SW 1271 (cell line): Measurements from ENCODE around the gene MOCS1.
A peak's percentile ranks its signal among the peaks of the same experiment; 100 is the strongest.

Experiments
- DNase-seq, 2 experiments: peaks; one replicate each; lab custom pipeline; 2025; lab: John Stamatoyannopoulos, UW

The MOCS1 gene

DNA sequence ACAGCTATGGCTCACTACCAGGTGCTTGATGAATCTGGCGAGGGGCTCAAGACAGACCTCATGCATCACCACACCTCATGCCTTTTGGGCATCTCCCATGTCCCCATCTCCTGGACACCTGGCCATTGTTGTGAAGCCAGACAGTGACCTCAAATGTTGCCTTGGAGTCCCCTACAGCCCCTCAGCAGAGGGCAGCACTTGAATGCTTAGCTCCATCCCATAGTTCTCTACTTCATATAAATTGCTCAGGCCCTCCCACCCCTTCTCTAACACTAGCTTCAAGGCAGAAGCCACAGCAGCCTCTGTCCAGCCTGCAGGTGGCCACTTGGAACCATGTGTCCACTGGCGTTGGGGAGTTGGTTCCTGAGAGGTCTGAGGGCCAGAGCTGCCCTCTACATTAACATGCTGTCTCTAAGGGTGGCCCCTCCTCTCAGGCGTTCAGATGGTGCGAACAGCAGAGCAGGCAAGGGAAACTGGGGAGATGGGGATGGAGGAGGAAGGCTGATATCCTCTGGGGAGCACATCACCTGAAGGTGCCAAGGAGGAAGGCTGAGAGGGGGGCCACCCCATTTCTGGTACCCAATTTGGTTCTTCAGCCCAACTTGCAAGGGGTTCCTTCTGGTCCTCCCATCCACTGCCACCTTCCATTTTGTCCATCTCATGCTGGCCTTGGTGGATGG is 31.3 kb downstream of the MOCS1 start:
- DNase-seq, result no peak

DNA sequence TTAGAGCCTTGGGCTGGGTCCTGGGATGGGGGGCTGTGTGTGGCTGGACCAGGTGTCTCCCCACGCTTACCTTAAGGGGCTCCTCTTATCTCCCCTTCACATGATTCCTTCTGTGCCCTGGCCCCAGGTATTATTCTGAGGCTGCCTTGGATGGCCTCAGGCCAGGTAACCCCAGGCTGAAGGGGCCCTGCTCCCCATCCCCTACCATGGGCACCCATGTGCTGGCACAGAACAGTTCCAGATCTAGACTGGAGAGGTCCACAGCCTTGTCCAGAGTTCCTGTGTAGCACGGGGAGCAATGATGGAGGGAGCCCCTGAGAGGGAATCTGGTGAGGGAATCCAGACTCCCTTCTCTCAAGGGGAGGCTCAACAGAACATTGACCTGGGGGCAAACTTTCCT is 32.1 kb downstream of the MOCS1 start:
- no peak for DNase-seq

DNA sequence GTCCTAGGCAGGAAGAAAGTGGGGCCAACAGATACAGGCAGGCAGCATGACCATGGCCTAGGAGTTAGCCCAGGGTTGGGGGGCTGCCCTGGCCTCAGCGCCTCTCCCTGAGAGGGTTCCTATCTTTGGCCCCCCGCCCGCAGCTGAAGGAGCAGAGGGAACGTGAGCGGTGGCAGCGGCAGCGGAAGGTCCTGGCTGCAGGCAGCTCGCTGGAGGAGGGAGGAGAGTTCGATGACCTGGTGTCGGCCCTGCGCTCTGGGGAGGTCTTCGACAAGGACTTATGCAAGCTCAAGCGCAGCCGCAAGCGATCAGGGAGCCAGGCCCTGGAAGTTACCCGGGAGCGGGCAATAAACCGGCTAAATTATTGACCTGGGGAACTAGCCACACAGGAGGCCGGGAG is 32.6 kb downstream of the MOCS1 start:
- DNase-seq, result no peak

DNA sequence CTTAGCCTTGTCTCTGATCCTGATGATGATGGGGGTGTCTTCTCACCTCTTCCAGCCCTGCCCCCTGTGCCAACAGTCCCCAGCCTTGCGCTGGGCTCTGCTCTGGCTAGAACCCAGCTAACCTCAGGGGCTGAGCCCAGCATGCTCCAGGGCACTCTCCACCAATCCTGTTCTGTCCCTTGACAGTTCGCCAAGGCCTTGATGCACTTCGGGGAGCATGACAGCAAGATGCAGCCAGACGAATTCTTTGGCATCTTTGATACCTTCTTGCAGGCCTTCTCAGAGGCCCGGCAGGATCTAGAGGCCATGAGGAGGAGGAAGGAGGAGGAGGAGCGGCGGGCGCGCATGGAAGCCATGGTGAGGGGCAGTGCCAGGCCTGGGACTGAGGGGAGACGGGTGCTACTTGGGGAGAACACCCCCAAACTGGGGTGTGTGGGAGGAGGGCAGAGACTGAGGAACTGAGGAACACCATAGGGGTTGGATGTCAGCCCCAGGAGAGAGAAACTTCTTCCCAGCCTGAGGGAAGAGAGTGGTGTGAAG is 33.1 kb downstream of the MOCS1 start:
- DNase-seq, result no peak

DNA sequence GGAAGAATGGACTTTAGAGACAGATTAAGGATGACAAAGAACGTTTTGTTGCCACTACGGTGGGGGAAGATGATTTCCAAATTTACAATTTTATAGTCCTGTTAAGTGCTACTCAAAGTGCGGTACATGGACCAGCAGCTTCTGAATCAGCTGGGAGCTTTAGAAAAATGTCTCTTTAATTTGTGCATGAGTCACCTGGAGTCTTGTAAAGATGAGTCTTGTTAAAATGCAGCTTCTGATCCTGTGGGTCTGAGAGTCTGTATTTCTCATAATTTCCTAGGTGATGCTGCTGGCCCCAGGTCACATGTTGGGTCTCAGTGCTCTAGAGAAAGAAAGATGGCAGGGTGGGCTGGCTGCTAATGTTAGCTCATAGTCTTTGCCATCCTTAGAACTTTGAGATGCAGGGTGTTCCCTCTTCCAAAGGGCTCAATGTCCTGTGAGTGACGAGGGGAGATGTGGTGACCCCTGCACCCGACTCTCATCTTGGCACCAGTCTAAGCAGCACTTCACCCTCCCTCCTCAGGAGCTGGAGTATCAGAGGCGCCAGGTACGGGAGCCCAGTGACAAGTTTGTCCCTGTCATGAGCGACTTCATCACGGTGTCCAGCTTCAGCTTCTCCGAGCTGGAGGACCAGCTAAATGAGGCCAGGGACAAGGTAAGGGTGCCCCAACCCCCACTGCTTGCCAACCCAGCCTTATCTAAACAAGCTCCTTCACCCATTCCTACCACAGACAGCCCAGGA is 34.5 kb downstream of the MOCS1 start:
- no peak for DNase-seq

DNA sequence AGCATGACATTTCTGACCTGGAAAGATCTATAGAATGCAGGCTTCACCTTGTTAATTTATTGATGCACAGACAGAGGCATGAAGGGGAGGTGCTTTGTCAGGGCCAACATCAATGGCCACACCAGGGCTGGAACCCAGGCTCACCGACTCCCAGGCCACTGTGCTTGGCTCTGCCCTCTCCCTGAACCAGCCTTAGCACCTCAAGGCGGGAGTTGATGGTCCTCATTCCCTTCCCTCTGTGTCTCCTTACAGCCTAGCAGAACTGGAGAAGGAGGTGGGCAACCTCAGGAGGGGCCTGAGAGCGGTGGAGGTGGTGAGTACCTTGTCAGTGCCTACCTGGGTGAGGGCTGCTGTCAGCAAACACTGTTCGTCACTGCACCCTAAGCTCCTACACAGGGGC is 35.6 kb downstream of the MOCS1 start:
- no peak for DNase-seq

DNA sequence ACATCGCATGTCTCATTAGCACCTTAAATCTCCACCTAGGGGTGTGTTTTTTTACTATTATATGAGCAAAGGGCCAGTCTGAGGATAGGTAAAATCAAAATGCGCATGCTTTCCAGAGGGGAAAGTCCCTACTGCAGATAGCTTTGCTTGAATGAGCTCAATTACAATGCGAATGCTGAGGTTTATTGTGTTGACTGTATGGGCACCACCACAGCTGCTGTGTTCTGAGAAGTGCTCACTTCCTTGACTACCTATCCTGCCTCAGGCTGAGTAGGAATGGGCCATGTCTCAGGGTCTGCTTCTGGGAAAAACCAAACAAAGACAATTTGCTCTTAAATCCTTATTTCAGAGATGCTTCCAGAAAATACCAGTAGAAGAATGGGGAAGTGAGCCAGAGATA is 36.6 kb downstream of the MOCS1 start:
- no peak for DNase-seq

DNA sequence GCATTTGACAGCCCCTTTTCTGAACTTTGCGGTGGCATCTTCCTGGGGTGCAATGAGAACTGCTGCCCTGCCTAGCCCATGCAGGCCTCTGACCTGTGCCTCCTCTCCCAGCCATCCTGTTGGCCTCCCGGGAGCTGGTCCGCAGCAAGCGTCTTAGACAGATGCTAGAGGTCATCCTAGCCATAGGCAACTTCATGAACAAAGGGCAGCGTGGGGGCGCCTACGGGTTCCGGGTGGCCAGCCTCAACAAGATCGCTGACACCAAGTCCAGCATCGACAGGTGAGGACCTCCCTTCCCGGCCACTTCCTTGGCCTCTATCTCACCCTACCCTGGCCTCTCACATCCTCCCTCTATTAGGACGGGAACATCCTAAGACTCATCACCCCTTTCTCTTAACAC is 37.6 kb downstream of the MOCS1 start:
- DNase-seq, result no peak

DNA sequence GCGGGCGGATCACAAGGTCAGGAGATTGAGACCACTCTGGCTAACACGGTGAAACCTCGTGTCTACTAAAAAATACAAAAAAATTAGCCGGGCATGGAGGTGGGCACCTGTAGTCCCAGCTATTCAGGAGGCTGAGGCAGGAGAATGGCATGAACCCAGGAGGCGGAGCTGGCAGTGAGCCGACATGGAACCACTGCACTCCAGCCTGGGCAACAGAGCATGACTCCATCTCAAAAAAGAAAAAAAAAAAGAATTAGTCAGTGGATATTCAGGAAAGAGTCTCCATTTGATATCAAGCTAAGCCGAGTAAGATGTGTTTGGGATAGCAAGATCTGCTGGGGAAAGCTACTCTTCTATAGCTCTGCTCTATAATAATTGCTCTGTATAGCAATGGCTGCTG is 41.0 kb downstream of the MOCS1 start:
- DNase-seq, result no peak

DNA sequence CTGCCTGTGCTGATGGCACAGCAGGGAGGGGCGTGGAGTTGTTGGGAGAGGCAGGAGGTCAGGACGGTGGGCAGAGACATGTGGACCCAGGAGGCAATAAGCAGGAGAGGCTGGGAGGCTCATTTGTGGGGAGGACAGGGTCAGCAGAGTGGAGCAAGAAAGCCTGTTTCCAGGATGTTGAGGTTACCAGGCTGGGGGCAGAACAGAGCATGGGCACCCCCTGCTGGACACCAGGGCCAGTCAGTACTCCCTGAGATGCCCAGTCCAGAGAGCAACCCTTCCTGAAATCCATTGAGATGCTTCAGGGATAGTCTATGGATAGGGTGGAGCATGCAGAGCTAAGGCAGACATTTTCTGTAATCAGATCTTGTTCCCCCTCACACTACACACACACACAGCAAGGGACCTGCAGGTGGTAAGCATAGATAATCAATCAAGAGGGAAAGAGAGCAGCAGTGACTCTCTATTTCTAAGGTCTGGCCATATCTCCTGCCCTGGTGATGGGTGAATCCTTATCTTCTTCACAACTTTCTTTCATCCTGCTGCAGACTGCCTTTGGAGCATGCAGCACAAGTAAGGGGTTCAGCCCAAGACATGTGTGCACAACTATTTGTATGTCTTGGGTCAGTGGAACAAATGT is 41.7 kb downstream of the MOCS1 start:
- peak in 1 of 2 experiments; percentile 7 for DNase-seq

DNA sequence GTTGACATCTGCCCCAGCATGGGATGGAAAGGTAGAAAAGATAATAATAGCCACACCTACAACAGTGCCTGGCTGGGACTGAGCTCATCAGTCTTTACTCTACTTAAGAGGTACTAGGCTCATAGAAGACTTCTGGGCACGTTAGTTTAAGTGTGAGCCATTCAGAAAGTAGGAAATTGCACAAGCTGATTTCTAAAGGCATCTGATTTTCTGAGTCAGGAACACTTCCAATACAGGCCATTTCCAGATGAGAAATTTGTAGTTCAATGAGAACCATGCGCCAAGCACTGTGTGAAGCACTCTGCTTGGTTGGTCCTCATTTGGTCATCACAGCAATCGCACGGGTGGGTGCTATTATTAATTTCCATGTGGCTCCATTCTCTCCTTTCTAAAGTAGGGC is 42.3 kb downstream of the MOCS1 start:
- no peak for DNase-seq

DNA sequence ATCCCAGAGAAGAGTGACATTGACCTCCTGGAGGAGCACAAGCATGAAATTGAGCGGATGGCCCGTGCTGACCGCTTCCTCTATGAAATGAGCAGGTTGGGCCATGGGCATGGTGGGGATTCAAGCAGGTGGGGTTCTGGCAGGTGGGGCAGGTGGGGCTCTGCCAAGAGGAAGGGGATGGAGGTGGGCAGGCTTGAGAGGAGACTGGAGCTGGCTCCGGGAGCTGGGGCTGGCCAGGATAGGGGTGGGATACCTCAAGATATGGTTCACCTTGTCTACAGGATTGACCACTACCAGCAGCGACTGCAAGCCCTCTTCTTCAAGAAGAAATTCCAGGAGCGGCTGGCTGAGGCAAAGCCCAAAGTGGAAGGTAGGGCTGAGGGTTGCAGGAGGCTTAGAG is 42.9 kb downstream of the MOCS1 start:
- DNase-seq, result no peak

DNA sequence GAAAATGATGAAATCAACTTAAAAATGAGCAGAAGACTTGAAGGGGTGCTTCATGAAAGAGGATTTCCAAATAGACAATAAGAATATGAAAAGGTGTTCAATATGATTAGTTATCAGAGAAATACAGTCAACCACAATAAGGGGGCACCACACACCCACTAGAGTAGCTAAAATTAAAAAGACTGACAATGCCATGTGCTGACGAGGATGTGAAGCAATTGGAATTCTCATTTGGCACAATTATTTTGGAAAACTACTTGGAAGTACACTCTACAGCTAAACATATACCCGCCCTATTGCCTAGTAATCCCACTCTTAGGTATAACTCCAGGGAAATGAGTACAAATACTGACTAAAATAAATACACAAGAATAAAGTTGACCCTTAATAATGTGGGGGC is 45.0 kb downstream of the MOCS1 start:
- no peak for DNase-seq

DNA sequence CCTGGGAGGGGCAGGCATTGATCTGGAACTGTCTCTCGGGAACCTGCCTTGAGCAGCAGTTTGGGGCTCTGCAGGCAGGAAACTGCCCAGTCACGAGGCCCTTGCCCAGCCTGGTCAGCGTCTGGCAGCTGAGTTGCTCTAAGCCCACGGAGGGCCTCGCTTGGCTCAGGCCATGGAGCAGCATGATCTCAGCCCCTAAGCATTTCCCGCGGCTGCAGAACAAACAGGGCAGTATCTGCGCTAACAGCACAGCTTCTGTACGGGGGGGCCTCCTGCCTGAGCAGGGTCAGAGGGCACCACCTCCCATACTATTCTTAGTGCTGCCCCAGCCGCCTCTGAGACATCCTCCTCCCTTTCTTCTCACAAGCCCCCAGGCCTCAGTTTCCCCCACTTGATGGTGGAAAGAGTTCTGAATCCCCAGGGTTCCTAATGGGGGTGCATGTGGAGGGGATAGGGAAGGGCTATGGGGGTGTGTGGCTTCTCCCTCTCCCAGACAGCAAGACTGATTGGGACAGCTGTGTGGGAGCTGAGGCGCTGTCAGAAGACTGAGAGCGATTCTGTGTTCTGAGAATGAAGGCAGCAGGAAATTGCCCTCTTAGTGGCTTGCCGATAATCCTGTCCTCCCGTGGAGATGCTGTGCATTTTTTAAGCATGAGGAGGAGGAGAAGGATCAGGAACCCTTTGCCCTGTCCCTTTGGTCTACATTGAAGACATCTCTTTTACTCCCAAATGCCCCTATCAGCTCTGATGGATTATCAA is 46.4 kb downstream of the MOCS1 start:
- no peak for DNase-seq

DNA sequence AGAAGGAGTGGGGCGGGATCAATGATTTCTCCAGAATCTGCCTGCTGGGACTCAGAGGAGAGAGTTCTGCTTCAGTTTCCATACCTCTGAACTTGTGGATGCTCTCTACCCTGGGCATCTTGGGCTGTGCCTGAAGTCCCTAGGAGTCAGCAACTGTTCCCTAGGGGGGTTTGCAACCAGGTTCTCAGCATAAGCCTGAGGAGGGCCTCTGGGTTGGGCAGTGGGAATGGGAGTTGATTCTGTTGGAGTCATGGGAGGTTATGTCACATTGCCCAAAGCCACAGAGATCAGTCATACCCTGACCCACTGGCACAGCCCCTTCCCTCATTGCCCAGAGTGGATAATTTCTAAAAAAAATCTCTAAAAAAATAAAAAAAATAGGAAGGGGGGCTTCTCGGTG is 47.4 kb downstream of the MOCS1 start:
- no peak for DNase-seq

DNA sequence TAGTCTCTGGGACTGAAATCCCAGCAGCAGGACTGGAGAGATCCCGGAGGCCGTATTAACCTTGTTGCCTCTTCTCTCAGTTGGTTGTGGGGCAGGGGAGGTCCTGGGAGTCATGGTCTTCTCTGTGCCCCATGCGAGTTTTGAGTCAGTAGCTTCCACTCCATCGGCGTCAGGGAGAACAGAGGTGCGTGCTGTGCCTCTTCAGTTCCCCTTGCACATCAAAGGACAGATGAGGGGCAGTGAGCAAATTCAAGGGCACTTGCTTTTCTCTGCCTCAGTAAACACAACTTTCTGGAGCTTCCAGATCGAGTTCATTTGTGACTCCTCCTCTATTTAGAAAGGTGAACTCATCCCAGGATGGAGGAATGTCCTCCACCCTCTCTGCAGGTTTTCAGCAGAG is 48.6 kb downstream of the MOCS1 start:
- no peak for DNase-seq

DNA sequence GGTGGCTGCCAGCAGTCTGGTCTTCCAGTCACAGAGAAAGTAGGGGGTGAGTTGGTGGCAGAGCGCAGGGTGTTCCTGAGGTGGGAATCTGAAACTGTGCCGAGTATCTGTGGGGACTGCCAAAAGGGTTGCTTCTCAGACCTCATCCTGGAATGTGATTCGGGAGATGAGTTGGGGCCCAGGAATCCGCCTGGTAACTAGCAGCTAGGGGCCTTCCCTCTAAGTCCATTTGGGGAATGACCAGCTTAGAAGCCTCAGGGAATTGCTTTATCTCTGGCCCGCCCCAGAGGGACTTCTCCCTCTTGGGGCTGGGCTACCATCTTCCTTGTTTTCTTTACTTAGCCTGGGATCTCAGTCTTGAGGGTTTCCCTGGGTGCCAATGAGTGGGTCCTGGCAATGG is 49.6 kb downstream of the MOCS1 start:
- DNase-seq, result no peak

DNA sequence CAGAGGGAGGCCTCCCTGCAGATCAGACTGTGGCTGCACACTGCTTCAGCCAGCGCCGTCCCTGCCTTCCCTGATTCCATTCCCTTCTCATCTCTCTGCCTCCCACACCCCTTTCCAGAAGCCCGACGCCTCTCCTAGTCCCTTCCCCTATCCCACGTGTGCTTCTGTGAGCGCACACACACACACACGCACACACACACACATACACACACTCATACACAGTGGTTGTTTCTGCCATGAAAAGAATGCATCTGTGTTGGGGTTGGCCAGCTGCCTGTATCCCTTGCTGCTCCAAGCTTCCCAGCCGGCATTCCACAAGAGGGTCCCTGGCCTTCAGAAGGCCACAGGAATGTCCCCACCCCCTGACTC is 51.7 kb downstream of the MOCS1 start:
- no peak for DNase-seq

DNA sequence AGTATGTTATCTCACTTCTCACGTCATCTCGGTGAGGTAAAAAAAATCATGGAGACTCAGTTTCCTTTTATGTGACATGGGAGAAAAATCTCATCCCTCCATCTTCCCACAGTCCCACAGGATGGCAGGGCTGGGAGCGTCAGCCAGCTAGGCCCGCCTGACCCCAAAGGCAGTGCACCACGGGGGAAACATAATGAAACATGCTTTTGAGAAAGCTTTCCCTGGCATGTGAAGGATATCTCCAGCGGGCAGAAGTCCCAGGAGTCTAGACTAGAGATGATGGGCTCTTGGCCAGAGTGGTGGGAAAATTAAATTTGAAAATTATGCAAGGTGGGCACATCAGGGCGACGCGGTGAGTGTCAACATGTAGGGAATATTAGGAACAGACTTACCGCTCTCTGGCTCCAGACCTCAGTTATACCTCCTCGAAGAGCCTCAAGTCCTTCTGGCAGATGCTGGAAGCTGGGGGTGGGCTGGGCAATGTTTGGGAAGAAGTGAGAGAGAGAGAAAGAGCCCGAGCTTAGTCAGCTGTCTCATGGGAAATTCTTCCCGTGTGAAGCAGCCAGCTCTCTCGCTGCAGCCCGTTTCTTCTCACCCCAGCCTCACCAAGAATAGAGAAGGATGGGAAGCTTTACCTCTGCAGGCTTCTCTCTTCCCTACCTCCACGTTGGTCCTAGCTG is 52.3 kb downstream of the MOCS1 start:
- DNase-seq, result no peak

DNA sequence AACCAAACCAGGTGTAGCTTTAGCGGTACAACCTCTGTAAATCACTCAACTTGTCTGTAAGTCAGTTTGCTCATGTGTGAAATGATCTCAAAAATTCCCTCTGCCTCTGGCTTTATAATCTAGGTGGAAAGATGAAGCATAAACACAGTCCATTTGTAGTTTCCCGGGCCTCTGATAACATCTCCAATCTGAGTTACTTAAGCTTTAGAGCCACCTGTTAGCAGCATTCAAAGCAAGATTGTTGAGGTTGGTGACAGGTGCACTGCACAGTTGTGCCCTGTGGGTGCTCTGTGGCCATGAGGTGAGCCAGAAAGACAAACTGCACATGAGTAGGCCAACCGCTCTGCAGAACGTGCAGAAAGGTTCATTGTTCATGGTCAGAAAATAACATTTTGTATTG is 53.7 kb downstream of the MOCS1 start:
- DNase-seq, result no peak

DNA sequence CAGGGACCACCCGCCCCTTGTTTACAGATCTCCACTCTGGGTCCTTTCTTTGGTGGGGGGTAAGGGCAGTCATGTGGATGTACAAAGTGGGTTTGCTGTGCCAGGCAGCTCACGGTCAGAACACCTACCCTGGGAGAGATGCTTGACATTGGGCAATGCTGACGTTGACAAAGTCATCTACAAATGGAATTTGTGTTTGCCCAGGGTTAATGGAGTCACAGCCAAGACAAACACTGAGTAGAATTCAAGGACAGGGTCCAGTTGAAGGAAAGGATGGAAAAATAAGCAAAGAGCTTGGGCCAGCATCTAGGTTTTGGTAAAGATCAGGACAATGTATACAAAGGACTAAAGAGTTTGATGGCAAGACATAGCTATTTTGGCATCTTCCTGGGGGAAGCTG is 54.7 kb downstream of the MOCS1 start:
- DNase-seq, result no peak

DNA sequence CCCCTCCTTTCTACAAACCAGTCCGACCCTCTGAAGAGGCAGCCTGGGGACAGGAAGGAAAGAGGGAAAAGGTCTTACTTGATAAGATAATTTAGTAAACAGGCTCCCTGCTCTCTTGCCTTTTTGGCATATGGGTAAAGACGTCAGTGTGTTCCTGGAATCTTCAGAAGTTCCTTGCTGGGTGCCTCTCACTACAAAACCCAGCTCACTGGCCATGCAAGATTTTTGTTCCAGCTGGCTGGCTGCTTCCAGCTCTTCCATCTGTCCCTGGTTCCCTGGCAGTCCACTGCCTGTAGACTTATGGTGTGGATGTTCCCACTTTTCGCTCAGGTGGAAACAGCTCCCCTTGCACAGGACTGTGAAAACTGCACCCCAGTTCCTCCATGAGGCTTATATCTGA is 57.4 kb downstream of the MOCS1 start:
- DNase-seq, result no peak
